HL-60 (cell line): ENCODE measurements around the gene MMP23B.
"Not testable (repeated sequence)": the region's sequence is repeated elsewhere in the genome, so short reads cannot be mapped to it uniquely, and the experiment has no call there.

Source experiments
- DNase-seq, 2 experiments: peaks; one replicate each; pipeline ENCODE4 v3.0.0-alpha.2; 2010 to 2020; ENCODE audit warnings: low read depth in 1 of 2, low spot score in 1 of 2
- H3K27ac ChIP-seq: fragments of 250-450 bp; sonication (Bioruptor Pico); replicated peaks from 2 replicates; pipeline ENCODE4 v1.5.1; 2020; ENCODE audit warnings: mild to moderate bottlenecking, moderate library complexity
- H3K27me3 ChIP-seq: fragments of 250-450 bp; sonication (Bioruptor Pico); 2 replicates; pipeline ENCODE4 v1.5.1; 2021; ENCODE audit warnings: mild to moderate bottlenecking, moderate library complexity; ENCODE audit not compliant: insufficient read depth, poor library complexity, severe bottlenecking
- H3K4me3 ChIP-seq: replicated peaks from 2 replicates; pipeline ENCODE4 v1.5.1; 2011; ENCODE audit warnings: mild to moderate bottlenecking, control low read depth, low read length; ENCODE audit not compliant: insufficient read depth
- CTCF ChIP-seq: IDR thresholded peaks from one replicate; pipeline ENCODE4 v1.5.1; 2011; ENCODE audit warnings: low read length, control low read depth, inconsistent platforms; ENCODE audit not compliant: insufficient read depth
- GABPA ChIP-seq: IDR thresholded peaks from 2 replicates; pipeline ENCODE4 v1.6.1; 2012; ENCODE audit warnings: low read depth
- POLR2AphosphoS5 ChIP-seq: IDR thresholded peaks from 2 replicates; pipeline ENCODE4 v1.6.1; 2012; ENCODE audit warnings: low read depth
- REST ChIP-seq: IDR thresholded peaks from 2 replicates; pipeline ENCODE4 v1.6.1; 2012; ENCODE audit warnings: low read depth; ENCODE audit not compliant: insufficient replicate concordance
- SPI1 ChIP-seq: IDR thresholded peaks from 2 replicates; pipeline ENCODE4 v1.6.1; 2012; ENCODE audit warnings: low read depth, mild to moderate bottlenecking, borderline replicate concordance

The MMP23B gene

GRCh38 chr1:1591452-1591851, 40.5 kb upstream of the MMP23B start:
- TF ChIP-seq SPI1 (no peak), GABPA (no peak), CTCF (no peak), REST (no peak), POLR2AphosphoS5 (no peak)
- no peak overlapping the region for H3K27ac ChIP-seq
- H3K4me3 ChIP-seq = no peak overlapping the region
- DNase-seq = no peak
- peaks cover 4% of the 10 kb centered on the region for H3K27me3 ChIP-seq

- Histone ChIP-seq H3K27me3 (peaks cover 8% of the 10 kb centered on the region), H3K4me3 (no peak overlapping the region), H3K27ac (no peak overlapping the region)
- TF ChIP-seq GABPA (no peak), SPI1 (no peak), REST (no peak), POLR2AphosphoS5 (no peak), CTCF (no peak)
- no peak for DNase-seq
Observed at GRCh38 chr1:1593834-1594601, 38.0 kb upstream of the MMP23B start.

- no peak overlapping the region for H3K4me3 ChIP-seq
- H3K27ac ChIP-seq = no peak overlapping the region
- peaks cover 8% of the 10 kb centered on the region for H3K27me3 ChIP-seq
- no peak for DNase-seq
- TF ChIP-seq REST (no peak), GABPA (no peak), CTCF (no peak), POLR2AphosphoS5 (no peak), SPI1 (no peak)
Observed at GRCh38 chr1:1594602-1595260, 37.2 kb upstream of the MMP23B start.

- not testable (repeated sequence) for H3K27ac ChIP-seq, DNase-seq, H3K27me3 ChIP-seq, H3K4me3 ChIP-seq
Observed at GRCh38 chr1:1595341-1595740, 36.6 kb upstream of the MMP23B start.
